NT2/D1 (cell line): Measurements from ENCODE around the gene DCLRE1C.

ENCODE experiments used
- SUZ12 ChIP-seq: IDR thresholded peaks from 2 replicates; pipeline ENCODE4 v1.6.1; 2011; ENCODE audit not compliant: insufficient read length, insufficient read depth; ENCODE audit errors: extremely low read depth
- ZNF274 ChIP-seq: IDR thresholded peaks from 2 replicates; pipeline ENCODE4 v1.6.1; 2011; ENCODE audit warnings: mild to moderate bottlenecking, low read depth, low read length

GRCh38 chr10:14852236-14852635, 101.7 kb downstream of the DCLRE1C start:
- TF ChIP-seq SUZ12 = no peak
- TF ChIP-seq ZNF274 = no peak
